B cell (primary cell): Measurements from ENCODE around the gene EPHB1. TPM values are rescaled to one million over a fixed set of nuclear protein-coding genes. Genes with fewer than 3 reads are reported as not detected.

ENCODE experiments used
- ATAC-seq: fragments of 200-7000 bp; cut with Tn5 transposase; one replicate; pipeline ENCODE4 v1.10.0; 2021; ENCODE audit warnings: low read depth, mild to moderate bottlenecking, moderate number of reproducible peaks, moderate library complexity
- CTCF ChIA-PET: fragments of 350-600 bp; sonication (Branson Sonifier 250); formaldehyde crosslinking; loops from one replicate; lab custom pipeline; 2021; ENCODE audit warnings: antibody characterized with exemption, inconsistent platforms; lab: Charles Lee
- POLR2A ChIA-PET: fragments of 350-600 bp; sonication (Branson Sonifier 250); formaldehyde crosslinking; loops from one replicate; lab custom pipeline; 2021; ENCODE audit warnings: antibody characterized with exemption; lab: Charles Lee
- DNase-seq: peaks from one replicate; pipeline ENCODE4 v3.0.0; 2013
- H2AFZ ChIP-seq: 2 replicates; pipeline ENCODE4 v1.6.1; 2012; ENCODE audit warnings: mild to moderate bottlenecking, low read depth, low read length; ENCODE audit not compliant: insufficient read depth, poor library complexity, severe bottlenecking
- H3K27ac ChIP-seq, 2 donors: 1 replicate in 1 of 2; 2 replicates in 1 of 2; pipeline ENCODE4 v1.5.1; 2012 to 2013; ENCODE audit warnings: low read length in 2 of 2, mild to moderate bottlenecking in 2 of 2, moderate library complexity in 1 of 2
- H3K27me3 ChIP-seq, 4 experiments: fragments of 200-600 bp in 1 of 4; sonication (generic) in 1 of 4; replicated peaks in 1 of 4; 1 replicate in 2 of 4; 2 replicates in 2 of 4; pipeline versions ENCODE4 v1.6.1 to v1.7.0; 2013 to 2016; ENCODE audit warnings: low read length in 3 of 4, mild to moderate bottlenecking in 2 of 4, mixed read lengths in 1 of 4, moderate library complexity in 1 of 4; ENCODE audit not compliant: insufficient read depth in 4 of 4, control insufficient read depth in 3 of 4; ENCODE audit errors: control extremely low read depth in 1 of 4
- H3K36me3 ChIP-seq, 2 experiments: replicated peaks in 1 of 2; 1 replicate in 1 of 2; 2 replicates in 1 of 2; pipeline versions ENCODE4 v1.6.1 to v1.7.1; 2013; ENCODE audit warnings: low read length in 1 of 2; ENCODE audit not compliant: insufficient read depth in 2 of 2, control insufficient read depth in 1 of 2; ENCODE audit errors: control extremely low read depth in 1 of 2, extremely low read depth in 1 of 2
- H3K4me1 ChIP-seq, 2 donors: fragments of 200-600 bp in 1 of 2; sonication (generic) in 1 of 2; 1 replicate in 1 of 2; 2 replicates in 1 of 2; pipeline versions ENCODE4 v1.5.1 to v1.6.1; 2013 to 2017; ENCODE audit warnings: low read length in 2 of 2; ENCODE audit not compliant: control insufficient read depth in 2 of 2, insufficient read depth in 2 of 2
- H3K4me2 ChIP-seq: replicated peaks from 2 replicates; pipeline ENCODE3; 2012; ENCODE audit warnings: mild to moderate bottlenecking, low read depth, low read length; ENCODE audit not compliant: poor library complexity, severe bottlenecking
- H3K4me3 ChIP-seq, 5 experiments: fragments of 200-600 bp in 1 of 5; sonication (generic) in 1 of 5; 1 replicate in 3 of 5; 2 replicates in 2 of 5; pipeline versions ENCODE4 v1.5.1 to v1.7.0; 2011 to 2016; ENCODE audit warnings: low read length in 4 of 5, mild to moderate bottlenecking in 4 of 5, low read depth in 2 of 5, control low read depth in 1 of 5, moderate library complexity in 1 of 5; ENCODE audit not compliant: insufficient read depth in 1 of 5; ENCODE audit errors: control extremely low read depth in 1 of 5, extremely low read depth in 1 of 5
- H3K79me2 ChIP-seq: fragments of 200-600 bp; sonication (generic); one replicate; pipeline ENCODE4 v1.6.0; 2016; ENCODE audit warnings: low read length; ENCODE audit not compliant: control insufficient read depth, insufficient read depth
- H3K9ac ChIP-seq: fragments of 200-600 bp; sonication (generic); 2 replicates; pipeline ENCODE4 v1.6.1; 2017; ENCODE audit warnings: mild to moderate bottlenecking, low read length, moderate library complexity
- H3K9me3 ChIP-seq, 3 donors: one replicate each; pipeline versions ENCODE4 v1.6.1 to v1.7.1; 2013; ENCODE audit warnings: low read length in 2 of 3; ENCODE audit not compliant: control insufficient read depth in 2 of 3, insufficient read depth in 1 of 3; ENCODE audit errors: control extremely low read depth in 1 of 3
- H4K20me1 ChIP-seq: 2 replicates; pipeline ENCODE4 v1.6.0; 2012; ENCODE audit warnings: mild to moderate bottlenecking, low read length; ENCODE audit not compliant: insufficient read depth, control insufficient read depth, poor library complexity, severe bottlenecking
- H3K27ac Mint-ChIP-seq: one replicate; pipeline ENCODE4 v1.8.0; 2021; ENCODE audit warnings: mixed read lengths
- H3K27me3 Mint-ChIP-seq: one replicate; pipeline ENCODE4 v1.8.0; 2021; ENCODE audit warnings: mixed read lengths
- H3K4me1 Mint-ChIP-seq: one replicate; pipeline ENCODE4 v1.8.0; 2021; ENCODE audit warnings: mixed read lengths
- H3K4me3 Mint-ChIP-seq: one replicate; pipeline ENCODE4 v1.8.0; 2021; ENCODE audit warnings: mixed read lengths
- H3K9me3 Mint-ChIP-seq: one replicate; pipeline ENCODE4 v1.8.0; 2022; ENCODE audit warnings: mixed read lengths; ENCODE audit not compliant: insufficient read depth
- EZH2 ChIP-seq: IDR thresholded peaks from 2 replicates; pipeline ENCODE4 v1.6.1; 2012; ENCODE audit warnings: borderline replicate concordance, low read depth, mild to moderate bottlenecking, moderate library complexity, low read length; ENCODE audit not compliant: insufficient read depth, poor library complexity, severe bottlenecking
- WGBS: methylation state at CpG from one replicate; pipeline ENCODE4 v1.1.5; 2013; ENCODE audit warnings: missing lambda C conversion rate; ENCODE audit not compliant: insufficient coverage; 5-methylcytosine and 5-hydroxymethylcytosine counted together
- intact Hi-C: fragments of 100-400 bp; cut with micrococcal nuclease; formaldehyde crosslinking; loops from one replicate; pipeline ENCODE4 v1.10.0; 2022
- polyA plus RNA-seq: library from polyadenylated mRNA; depleted of rRNA; stranded (reverse); fragments of >200 nt; gene quantifications from 2 replicates; pipeline ENCODE4 v1.2.3, GENCODE V29; 2012
- total RNA-seq, 2 donors: library from RNA; stranded (reverse); fragments of 120-200 nt in 1 of 2; gene quantifications; 1 replicate in 1 of 2; 2 replicates in 1 of 2; pipeline versions ENCODE4 v1.2.3 to v1.2.4, GENCODE V29; 2013 to 2022
- TF ChIP-seq, protein P1 (sequence below): fragments of 200-600 bp; IDR thresholded peaks from one replicate; pipeline ENCODE4 v1.8.0; 2022; ENCODE audit warnings: antibody characterized with exemption, mild to moderate bottlenecking

Gene EPHB1
- total and polyA plus RNA-seq, 2 donors (not counting 1 experiment from before 2014, with no cell fraction given): 0.01 TPM; not detected in 1

DNA sequence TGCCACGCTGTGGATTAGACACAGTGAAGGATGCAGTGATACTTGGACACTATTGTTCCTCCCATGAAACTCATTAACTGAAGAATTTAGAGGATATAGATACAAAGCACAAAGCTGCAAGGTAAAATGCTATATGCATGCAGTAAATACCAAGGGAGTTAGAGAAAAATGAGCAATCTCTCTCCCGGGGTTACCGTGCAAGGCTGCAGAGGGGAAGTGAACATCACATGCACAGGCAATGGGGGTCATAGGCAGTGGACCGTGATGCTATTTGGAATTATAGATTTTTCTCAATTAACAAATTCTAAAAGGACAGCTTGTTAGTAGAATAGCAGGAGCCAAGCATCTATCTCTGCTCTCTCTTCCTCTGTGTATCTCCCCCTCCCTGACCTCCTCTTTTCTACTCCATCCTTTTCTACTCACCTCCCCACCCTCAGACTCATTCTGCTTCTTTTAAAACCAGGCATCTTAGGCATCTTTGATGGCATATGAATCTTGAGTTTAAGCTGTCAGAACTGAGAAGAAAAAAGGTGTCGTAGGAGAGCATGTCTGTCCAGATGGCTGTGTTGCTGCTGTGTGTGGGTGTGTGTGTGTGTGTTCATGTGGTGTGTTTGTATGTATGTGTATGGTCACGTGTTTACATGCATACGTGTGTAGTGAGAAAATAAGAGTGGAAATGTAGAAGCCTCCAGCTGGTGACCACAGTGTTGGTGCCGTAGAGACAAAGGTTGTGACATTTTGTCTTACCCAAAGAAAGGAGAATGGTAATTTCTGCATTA, 339.0 kb downstream of the EPHB1 start:
- Histone ChIP-seq H3K9me3 (peaks cover 0 to 6% (median 0%) of the 10 kb centered on the region in 3 donors), H3K9ac (no peak overlapping the region), H3K79me2 (no peaks in the 10 kb centered on the region), H2AFZ (no peak overlapping the region), H3K27ac (no peak overlapping the region), H3K4me3 (no peak overlapping the region), H3K4me1 (no peaks in the 10 kb centered on the region), H3K27me3 (no peaks in the 10 kb centered on the region), H3K4me2 (no peak overlapping the region), H3K36me3 (no peaks in the 10 kb centered on the region), H4K20me1 (no peaks in the 10 kb centered on the region)
- ChIA-PET POLR2A (no interaction called here), CTCF (no interaction called here)
- Mint-ChIP-seq H3K4me3 (no peak overlapping the region), H3K4me1 (no peaks in the 10 kb centered on the region), H3K9me3 (no peaks in the 10 kb centered on the region), H3K27ac (no peak overlapping the region), H3K27me3 (no peaks in the 10 kb centered on the region)
- 90% methylated on average over 4 of the region's 8 CpGs for WGBS
- intact Hi-C loops: no loop called here
- ATAC-seq (no peak), DNase-seq (no peak)
- TF ChIP-seq, protein P1, sequence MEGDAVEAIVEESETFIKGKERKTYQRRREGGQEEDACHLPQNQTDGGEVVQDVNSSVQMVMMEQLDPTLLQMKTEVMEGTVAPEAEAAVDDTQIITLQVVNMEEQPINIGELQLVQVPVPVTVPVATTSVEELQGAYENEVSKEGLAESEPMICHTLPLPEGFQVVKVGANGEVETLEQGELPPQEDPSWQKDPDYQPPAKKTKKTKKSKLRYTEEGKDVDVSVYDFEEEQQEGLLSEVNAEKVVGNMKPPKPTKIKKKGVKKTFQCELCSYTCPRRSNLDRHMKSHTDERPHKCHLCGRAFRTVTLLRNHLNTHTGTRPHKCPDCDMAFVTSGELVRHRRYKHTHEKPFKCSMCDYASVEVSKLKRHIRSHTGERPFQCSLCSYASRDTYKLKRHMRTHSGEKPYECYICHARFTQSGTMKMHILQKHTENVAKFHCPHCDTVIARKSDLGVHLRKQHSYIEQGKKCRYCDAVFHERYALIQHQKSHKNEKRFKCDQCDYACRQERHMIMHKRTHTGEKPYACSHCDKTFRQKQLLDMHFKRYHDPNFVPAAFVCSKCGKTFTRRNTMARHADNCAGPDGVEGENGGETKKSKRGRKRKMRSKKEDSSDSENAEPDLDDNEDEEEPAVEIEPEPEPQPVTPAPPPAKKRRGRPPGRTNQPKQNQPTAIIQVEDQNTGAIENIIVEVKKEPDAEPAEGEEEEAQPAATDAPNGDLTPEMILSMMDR: no peak
- TF ChIP-seq EZH2: no peak

DNA sequence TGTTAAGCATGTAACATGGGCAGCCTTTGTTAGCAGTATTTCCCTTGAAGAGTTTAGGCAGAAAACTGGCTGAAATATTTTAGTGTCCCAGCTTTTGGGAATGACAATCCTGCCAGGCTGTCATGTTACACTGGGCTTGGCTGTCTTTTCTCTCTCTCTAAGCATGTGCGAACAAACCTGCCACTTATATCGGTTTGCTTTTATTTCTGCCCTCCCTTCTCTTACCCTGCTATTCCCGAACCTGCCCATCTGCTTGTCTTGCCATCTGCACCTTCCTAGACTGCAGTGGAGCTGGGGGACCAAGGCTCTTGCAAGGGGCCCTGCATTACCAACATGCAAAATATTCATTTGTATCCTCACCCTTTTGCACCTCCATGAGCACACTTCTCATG, 339.6 kb downstream of the EPHB1 start:
- DNase-seq (no peak), ATAC-seq (no peak)
- Mint-ChIP-seq H3K27me3 (no peaks in the 10 kb centered on the region), H3K4me3 (no peak overlapping the region), H3K4me1 (no peaks in the 10 kb centered on the region), H3K27ac (no peak overlapping the region), H3K9me3 (no peaks in the 10 kb centered on the region)
- intact Hi-C loops: no loop called here
- Histone ChIP-seq H3K27me3 (no peaks in the 10 kb centered on the region), H3K27ac (no peak overlapping the region), H3K9ac (no peak overlapping the region), H4K20me1 (no peaks in the 10 kb centered on the region), H3K4me1 (no peaks in the 10 kb centered on the region), H3K4me2 (no peak overlapping the region), H3K36me3 (no peaks in the 10 kb centered on the region), H3K4me3 (no peak overlapping the region), H3K79me2 (no peaks in the 10 kb centered on the region), H3K9me3 (peaks cover 0 to 6% (median 0%) of the 10 kb centered on the region in 3 donors), H2AFZ (no peak overlapping the region)
- no peak for TF ChIP-seq EZH2
- TF ChIP-seq, protein P1: no peak
- CTCF ChIA-PET: no interaction called here
- POLR2A ChIA-PET: no interaction called here
- 93% methylated on average over 3 of the region's 3 CpGs for WGBS
